ENCODE measurements around the gene ZNF256. TPM values are rescaled to one million over a fixed set of nuclear protein-coding genes. Genes with fewer than 3 reads are reported as not detected.
A peak's percentile ranks its signal among the peaks of the same experiment; 100 is the strongest.

ZNF256 gene
- total RNA-seq (2013; cell fraction: nucleolus; rRNA removed): 19.3 and 20.7 TPM in 2 replicates
- 3.3 and 3.8 TPM in 2 replicates for total RNA-seq (2014; rRNA removed)
- total RNA-seq (2014; rRNA removed; fragmentation: Illumina TruSeq; extraction: Trizol): 7.5 and 7.6 TPM in 2 replicates
- total RNA-seq (2021): 4.6 and 4.8 TPM in 2 replicates
- 8.6 TPM for polyA plus RNA-seq (2011; ENCODE audit: low read depth)
- 7.1 and 10.7 TPM in 2 replicates for polyA plus RNA-seq (2011; rRNA removed)
- 4.1 and 4.5 TPM in 2 replicates for polyA plus RNA-seq (2011; cell fraction: cytosol; rRNA removed)
- 6.7 and 8.1 TPM in 2 replicates for polyA plus RNA-seq (2011; cell fraction: nucleus; rRNA removed)
- 7.0 and 8.6 TPM in 2 replicates for polyA plus RNA-seq (2012)
- 5.0 and 5.1 TPM in 2 replicates for polyA plus RNA-seq (2014; fragmentation: Illumina TruSeq; extraction: Trizol)
- 1 to 10 TPM; 1.0 to 2.9 TPM for polyA plus RNA-seq (2014; fragmentation: Nextera tagmentation; extraction: Ambion mirVana)
- 4.1 and 4.8 TPM in 2 replicates for polyA plus RNA-seq (2014; rRNA removed)
- 1 to 10 TPM; 3.3 to 3.8 TPM for polyA plus RNA-seq (2016; fragmentation: Nextera tagmentation; extraction: Ambion mirVana)
- 7.1 and 10.8 TPM in 2 replicates for polyA minus RNA-seq (2011; rRNA and poly(A)+ RNA removed)
- polyA minus RNA-seq (2011; cell fraction: cytosol; rRNA and poly(A)+ RNA removed): 2.7 and 3.4 TPM in 2 replicates
- 4.8 and 6.8 TPM in 2 replicates for polyA minus RNA-seq (2011; cell fraction: nucleus; rRNA and poly(A)+ RNA removed)
- Bru-seq, nascent RNA: percentile 84 among the genes with signal in this experiment
- BruChase-seq, experiment 1, labeled RNA remaining after a 6-hour chase: percentile 57 among the genes with signal in this experiment
- percentile 74 among the genes with signal in this experiment for BruChase-seq, experiment 2, labeled RNA remaining after a 2-hour chase
- long read RNA-seq, experiment 1, partial matches to known transcripts: 0 of 3 reads
- long read RNA-seq, experiment 1, other reads (novel, unspliced or antisense): 0 of 3 reads
- long read RNA-seq, experiment 2, transcript ZNF256-202 (2 exons, 1,958 nt): minor isoform, 10 of 43 reads
- long read RNA-seq, experiment 2, transcript ZNF256-201 (3 exons, 2,172 nt): major isoform, 31 of 43 reads
- long read RNA-seq, experiment 2, partial matches to known transcripts: 0 of 43 reads
- long read RNA-seq, experiment 2, other reads (novel, unspliced or antisense): 2 of 43 reads

DNA sequence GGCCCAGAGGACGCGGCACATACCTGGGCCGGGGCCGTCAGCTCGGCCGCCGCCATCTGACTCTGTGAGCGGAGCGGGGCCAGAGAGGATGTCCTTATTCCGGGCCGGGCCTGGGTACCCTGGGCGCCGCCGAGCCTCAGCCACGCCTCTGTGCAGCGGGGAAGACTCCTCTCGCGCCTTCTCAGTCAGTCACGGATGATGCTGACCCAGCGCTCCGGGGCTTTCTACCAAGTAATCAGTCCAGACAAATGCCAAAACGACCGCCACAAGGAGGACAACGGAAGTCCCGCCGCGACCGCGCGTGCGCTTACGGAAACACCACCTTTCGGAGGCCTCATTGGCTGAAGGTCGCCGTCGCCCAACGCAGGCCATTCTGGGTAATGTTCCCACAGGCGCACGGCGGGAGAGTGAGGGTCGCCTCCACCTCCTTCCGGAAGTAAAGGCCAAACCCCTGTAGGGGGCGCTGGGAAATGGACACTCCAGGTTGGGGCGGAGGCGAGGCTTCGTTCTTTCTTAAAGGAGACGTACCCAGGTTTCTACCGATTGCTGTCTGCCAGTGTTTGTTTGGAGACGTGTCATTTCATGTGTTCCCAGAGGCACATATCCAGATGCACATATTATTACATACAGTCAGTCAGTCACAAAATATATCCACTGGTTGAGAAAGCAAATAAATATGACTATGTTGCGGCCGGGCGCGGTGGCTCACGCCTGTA lies at the start of gene ZNF256:
ZNF256 (minus strand) TSS at position 288 of the 716 bp plus-strand sequence; CDS start at position 56, 232 bp downstream.
- WGBS (ENCODE audit: insufficient coverage, insufficient replicate concordance, low lambda C conversion rate, missing lambda C conversion rate): 12% methylated on average over 50 of the region's 54 CpGs
- FAIRE-seq: peak; percentile 85
- TF ChIP-seq GATAD2B (conservative IDR thresholded peaks at IDR 0.05; ENCODE audit: low read depth) (0 out of 2 replicates have a peak, but pooled peaks have one; percentile 22), CEBPB (IDR thresholded peaks at IDR 0.05; ENCODE audit: borderline replicate concordance in 1 of 2, low read depth in 2 of 2, low read length in 2 of 2) (no peak), STAT3 (IDR thresholded peaks at IDR 0.05; ENCODE audit: low read depth, low read length) (no peak), ZNF207 (IDR thresholded peaks at IDR 0.05; ENCODE audit: borderline replicate concordance) (no peak; the same call in 1 of the 2 replicates), HCFC1 (IDR thresholded peaks at IDR 0.05; ENCODE audit: low read length) (peak; percentile 58; the same call in 1 of the 2 replicates), STAT1 (conservative IDR thresholded peaks at IDR 0.05) (no peak), CBX5 (IDR thresholded peaks at IDR 0.05; ENCODE audit: low read depth) (peak; percentile 80; the same call in 1 of the 2 replicates), ATF7 (IDR thresholded peaks at IDR 0.05; ENCODE audit: low read depth) (0 out of 2 replicates have a peak, but pooled peaks have one; percentile 21), MTA3 (IDR thresholded peaks at IDR 0.05; ENCODE audit: borderline replicate concordance, low read length) (no peak), POU2F2 (IDR thresholded peaks at IDR 0.05; ENCODE audit: borderline replicate concordance, low read depth, low read length) (no peak), TCF7 (IDR thresholded peaks at IDR 0.05; ENCODE audit: borderline replicate concordance) (no peak), RAD21 (IDR thresholded peaks at IDR 0.05; ENCODE audit: insufficient read depth, low read depth, low read length) (0 out of 2 replicates have a peak, but pooled peaks have one; percentile 22), SRF (IDR thresholded peaks at IDR 0.05; ENCODE audit: low read depth in 2 of 2, low read length in 2 of 2) (peak; percentile 47 to 59; a peak in 2 of 4 replicates), ETV6 (conservative IDR thresholded peaks at IDR 0.05 in 1 of 2, IDR thresholded peaks at IDR 0.05 in 1 of 2; ENCODE audit: borderline replicate concordance in 1 of 2, low read depth in 1 of 2) (no peak), TARDBP (IDR thresholded peaks at IDR 0.05; ENCODE audit: borderline replicate concordance) (no peak)
- TF ChIP-seq, protein P1, sequence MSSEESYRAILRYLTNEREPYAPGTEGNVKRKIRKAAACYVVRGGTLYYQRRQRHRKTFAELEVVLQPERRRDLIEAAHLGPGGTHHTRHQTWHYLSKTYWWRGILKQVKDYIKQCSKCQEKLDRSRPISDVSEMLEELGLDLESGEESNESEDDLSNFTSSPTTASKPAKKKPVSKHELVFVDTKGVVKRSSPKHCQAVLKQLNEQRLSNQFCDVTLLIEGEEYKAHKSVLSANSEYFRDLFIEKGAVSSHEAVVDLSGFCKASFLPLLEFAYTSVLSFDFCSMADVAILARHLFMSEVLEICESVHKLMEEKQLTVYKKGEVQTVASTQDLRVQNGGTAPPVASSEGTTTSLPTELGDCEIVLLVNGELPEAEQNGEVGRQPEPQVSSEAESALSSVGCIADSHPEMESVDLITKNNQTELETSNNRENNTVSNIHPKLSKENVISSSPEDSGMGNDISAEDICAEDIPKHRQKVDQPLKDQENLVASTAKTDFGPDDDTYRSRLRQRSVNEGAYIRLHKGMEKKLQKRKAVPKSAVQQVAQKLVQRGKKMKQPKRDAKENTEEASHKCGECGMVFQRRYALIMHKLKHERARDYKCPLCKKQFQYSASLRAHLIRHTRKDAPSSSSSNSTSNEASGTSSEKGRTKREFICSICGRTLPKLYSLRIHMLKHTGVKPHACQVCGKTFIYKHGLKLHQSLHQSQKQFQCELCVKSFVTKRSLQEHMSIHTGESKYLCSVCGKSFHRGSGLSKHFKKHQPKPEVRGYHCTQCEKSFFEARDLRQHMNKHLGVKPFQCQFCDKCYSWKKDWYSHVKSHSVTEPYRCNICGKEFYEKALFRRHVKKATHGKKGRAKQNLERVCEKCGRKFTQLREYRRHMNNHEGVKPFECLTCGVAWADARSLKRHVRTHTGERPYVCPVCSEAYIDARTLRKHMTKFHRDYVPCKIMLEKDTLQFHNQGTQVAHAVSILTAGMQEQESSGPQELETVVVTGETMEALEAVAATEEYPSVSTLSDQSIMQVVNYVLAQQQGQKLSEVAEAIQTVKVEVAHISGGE (CRISPR knock-in tag; IDR thresholded peaks at IDR 0.05): no peak

More for the DNA sequence above, at the start of gene ZNF256:
- in situ Hi-C loops (cut with MboI): no loop called here
- POLR2A ChIA-PET: no interaction called here
- no peaks in the 10 kb centered on the region for H3K27me3 ChIP-seq (replicated peaks in 1 of 2; ENCODE audit: control insufficient read depth in 2 of 2, insufficient read depth in 2 of 2, low read length in 1 of 2)
- RAD21 ChIA-PET (ENCODE audit: unreplicated experiment): no interaction called here
- H3K4me1 ChIP-seq (ENCODE audit: control insufficient read depth, insufficient read depth, low read length): no peaks in the 10 kb centered on the region
- H3K9ac ChIP-seq (ENCODE audit: control insufficient read depth, insufficient read depth, low read length): peak within 1 kb of the TSS; percentile 84
- peak within 1 kb of the TSS; percentile 84 for H3K4me3 ChIP-seq
- SMC1A ChIA-PET (ENCODE audit: uncharacterized antibody, unreplicated experiment): no interaction called here
- ATAC-seq (peak; percentile 98), DNase-seq (ENCODE audit: low read depth, low spot score) (peak; percentile 69)
- H3K36me3 ChIP-seq (ENCODE audit: control insufficient read depth in 2 of 2, insufficient read depth in 2 of 2, low read length in 1 of 2): peaks cover under 1 to 2% of the 10 kb centered on the region in 2 experiments; a peak in 3 of 4 replicates
- no peaks in the 10 kb centered on the region for H4K20me1 ChIP-seq (ENCODE audit: control insufficient read depth, insufficient read depth)
- CTCF ChIA-PET: no interaction called here
- intact Hi-C loops (cut with micrococcal nuclease; ENCODE audit: unreplicated experiment): no loop called here
- H3K79me2 ChIP-seq (ENCODE audit: control insufficient read depth, insufficient read depth, low read length): peaks cover 10% of the 10 kb centered on the region
- H3K9me3 ChIP-seq (replicated peaks; ENCODE audit: control insufficient read depth, insufficient read depth, low read length): peaks cover 25% of the 10 kb centered on the region
- H2AFZ ChIP-seq (ENCODE audit: control insufficient read depth, low read depth, low read length): peak within 1 kb of the TSS; percentile 85
- H3K4me2 ChIP-seq (ENCODE audit: control insufficient read depth, insufficient read depth): peak within 1 kb of the TSS; percentile 76
- H3K27ac ChIP-seq (ENCODE audit: control insufficient read depth, insufficient read depth): peak within 1 kb of the TSS; percentile 73
- BruUV-seq (replicated peaks): no TSS peak
